Neural cell (in vitro differentiated cells): Measurements from ENCODE around the gene ARPC3. TPM values are rescaled to one million over a fixed set of nuclear protein-coding genes. Genes with fewer than 3 reads are reported as not detected.
A peak's percentile ranks its signal among the peaks of the same experiment; 100 is the strongest.

Experiments
- H2AFZ ChIP-seq: fragments of 200-600, 300-800 bp; sonication (generic), shearing (Covaris generic); 2 replicates; pipeline ENCODE4 v1.6.0; 2014; ENCODE audit warnings: low read depth, mild to moderate bottlenecking, antibody characterized with exemption, low read length, moderate library complexity
- H3F3A ChIP-seq: fragments of 200-600 bp; shearing (Covaris generic); 2 replicates; pipeline ENCODE4 v1.6.1; 2016; ENCODE audit warnings: mild to moderate bottlenecking, moderate library complexity, mixed read lengths, antibody characterized with exemption, low read length; ENCODE audit not compliant: insufficient read depth, poor library complexity, severe bottlenecking
- H3K27ac ChIP-seq: fragments of 200-600, 300-800 bp; sonication (generic), shearing (Covaris generic); 2 replicates; pipeline ENCODE4 v1.5.1; 2014; ENCODE audit warnings: mild to moderate bottlenecking, low read length, moderate library complexity
- H3K27me3 ChIP-seq: fragments of 300-800, 200-600 bp; sonication (generic), shearing (Covaris generic); 2 replicates; pipeline ENCODE4 v1.6.0; 2014; ENCODE audit warnings: mild to moderate bottlenecking, low read depth, low read length, moderate library complexity; ENCODE audit not compliant: insufficient read depth
- H3K36me3 ChIP-seq: fragments of 300-800, 200-600 bp; sonication (generic), shearing (Covaris generic); 2 replicates; pipeline ENCODE4 v1.5.1; 2014; ENCODE audit warnings: mild to moderate bottlenecking, antibody characterized with exemption, low read length, moderate library complexity; ENCODE audit not compliant: insufficient read depth
- H3K4me2 ChIP-seq: fragments of 300-800, 200-600 bp; sonication (generic), shearing (Covaris generic); 2 replicates; pipeline ENCODE4 v1.6.0; 2014; ENCODE audit warnings: mild to moderate bottlenecking, low read length
- H3K4me3 ChIP-seq: fragments of 300-800, 200-600 bp; sonication (generic), shearing (Covaris generic); 2 replicates; pipeline ENCODE4 v1.5.1; 2014; ENCODE audit warnings: mild to moderate bottlenecking, low read length, moderate library complexity
- H3K79me2 ChIP-seq: fragments of 200-600 bp; shearing (Covaris generic); replicated peaks from 2 replicates; pipeline ENCODE4 v1.6.0; 2014; ENCODE audit warnings: mild to moderate bottlenecking, low read length, moderate library complexity; ENCODE audit not compliant: insufficient read depth
- H3K9ac ChIP-seq: fragments of 300-800, 200-600 bp; sonication (generic), shearing (Covaris generic); 2 replicates; pipeline ENCODE4 v1.6.1; 2016; ENCODE audit warnings: mild to moderate bottlenecking, low read length, mixed read lengths
- H3K9me2 ChIP-seq: fragments of 200-600 bp; shearing (Covaris generic); 2 replicates; pipeline ENCODE4 v1.6.1; 2016; ENCODE audit warnings: mild to moderate bottlenecking, low read length, mixed read lengths; ENCODE audit not compliant: insufficient read depth
- H3K9me3 ChIP-seq: fragments of 200-600, 300-800 bp; sonication (generic), shearing (Covaris generic); 2 replicates; pipeline ENCODE4 v1.6.1; 2016; ENCODE audit warnings: mild to moderate bottlenecking, mixed run types, low read length, moderate library complexity, mixed read lengths
- H4K20me1 ChIP-seq: fragments of 200-600 bp; shearing (Covaris generic); 2 replicates; pipeline ENCODE4 v1.6.1; 2016; ENCODE audit warnings: mild to moderate bottlenecking, mixed run types; ENCODE audit not compliant: insufficient read depth
- EP300 ChIP-seq: fragments of 450-650 bp; conservative IDR thresholded peaks from 2 replicates; pipeline ENCODE4 v1.6.1; 2014; ENCODE audit warnings: antibody characterized with exemption, mild to moderate bottlenecking, moderate library complexity; ENCODE audit not compliant: poor library complexity, severe bottlenecking
- EZH2 ChIP-seq: fragments of 200-600, 300-800 bp; shearing (Covaris generic), sonication (generic); IDR thresholded peaks from 2 replicates; pipeline ENCODE4 v1.6.1; 2014; ENCODE audit warnings: antibody characterized with exemption, low read length, borderline replicate concordance, mild to moderate bottlenecking; ENCODE audit not compliant: insufficient read depth, poor library complexity, severe bottlenecking
- MXI1 ChIP-seq: fragments of 450-650 bp; conservative IDR thresholded peaks from 2 replicates; pipeline ENCODE4 v1.6.1; 2014; ENCODE audit warnings: antibody characterized with exemption, mild to moderate bottlenecking; ENCODE audit not compliant: poor library complexity, severe bottlenecking
- POLR2AphosphoS5 ChIP-seq: IDR thresholded peaks from 2 replicates; pipeline ENCODE4 v1.6.1; 2012
- RAD21 ChIP-seq: fragments of 450-650 bp; conservative IDR thresholded peaks from 2 replicates; pipeline ENCODE4 v1.6.1; 2014; ENCODE audit warnings: antibody characterized with exemption, mild to moderate bottlenecking, moderate library complexity
- SMC3 ChIP-seq: fragments of 450-650 bp; conservative IDR thresholded peaks from 2 replicates; pipeline ENCODE4 v1.6.1; 2014; ENCODE audit warnings: antibody characterized with exemption, mild to moderate bottlenecking, moderate library complexity; ENCODE audit not compliant: poor library complexity
- TAF1 ChIP-seq: IDR thresholded peaks from 2 replicates; pipeline ENCODE4 v1.6.1; 2012; ENCODE audit warnings: low read depth
- polyA plus RNA-seq: library from polyadenylated mRNA; depleted of rRNA; stranded (reverse); fragments of >200 nt; gene quantifications from 2 replicates; pipeline ENCODE4 v1.2.3, GENCODE V29; 2014
- TF ChIP-seq, protein P1 (sequence below): IDR thresholded peaks from 2 replicates; pipeline ENCODE4 v1.6.1; 2012; ENCODE audit warnings: borderline replicate concordance
- TF ChIP-seq, protein P2 (sequence below): fragments of 450-650 bp; IDR thresholded peaks from 2 replicates; pipeline ENCODE4 v1.5.1; 2014; ENCODE audit warnings: antibody characterized with exemption, mild to moderate bottlenecking, moderate library complexity; ENCODE audit not compliant: poor library complexity, severe bottlenecking

Gene ARPC3
- polyA plus RNA-seq, 1 donor from 2014 or later, result 897 TPM

DNA sequence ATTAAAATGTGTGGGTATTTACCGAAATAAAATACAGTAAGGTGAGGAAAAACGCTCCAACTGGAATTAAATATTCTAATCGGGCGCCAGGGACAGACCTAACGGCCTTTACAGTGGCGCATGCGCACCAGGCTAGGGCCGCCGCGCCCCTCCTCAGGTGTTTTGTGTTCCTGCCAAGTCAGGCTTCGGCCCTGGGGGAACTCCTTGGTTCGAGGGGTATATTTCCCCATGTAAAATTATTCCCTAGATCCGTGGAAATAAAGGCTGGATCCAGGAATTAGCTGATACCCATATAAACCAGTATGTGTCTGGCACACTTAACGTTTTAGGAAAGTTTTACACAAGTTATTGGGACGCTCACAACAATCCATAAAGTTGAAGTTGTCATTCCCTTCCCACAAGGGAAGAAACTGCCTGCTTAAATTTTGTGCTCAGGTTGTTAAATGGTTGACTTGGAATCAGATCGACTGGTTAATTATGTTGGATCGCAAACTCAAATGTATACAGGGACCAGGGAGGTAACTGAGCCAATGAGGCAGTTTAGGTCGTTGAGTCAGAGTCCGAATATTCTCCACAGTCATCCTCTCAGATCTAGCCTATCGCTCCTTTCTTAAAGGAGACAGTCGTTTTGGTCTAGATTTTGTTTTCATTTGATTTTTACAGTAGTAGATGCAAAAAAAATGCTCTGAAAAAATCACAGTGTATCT is 46.0 kb downstream of the ARPC3 start:
- Histone ChIP-seq H3K4me3 (peak overlapping the region; percentile 89), H3K79me2 (peaks cover 17% of the 10 kb centered on the region), H3K36me3 (no peaks in the 10 kb centered on the region), H3K9me3 (no peaks in the 10 kb centered on the region), H3K27ac (peak overlapping the region; percentile 97), H3K9me2 (no peaks in the 10 kb centered on the region), H4K20me1 (no peaks in the 10 kb centered on the region), H3K9ac (peak overlapping the region; percentile 87), H3F3A (peaks cover 3% of the 10 kb centered on the region), H2AFZ (peak overlapping the region; percentile 98), H3K4me2 (peak overlapping the region; percentile 97), H3K27me3 (no peaks in the 10 kb centered on the region)
- TF ChIP-seq, protein P1, sequence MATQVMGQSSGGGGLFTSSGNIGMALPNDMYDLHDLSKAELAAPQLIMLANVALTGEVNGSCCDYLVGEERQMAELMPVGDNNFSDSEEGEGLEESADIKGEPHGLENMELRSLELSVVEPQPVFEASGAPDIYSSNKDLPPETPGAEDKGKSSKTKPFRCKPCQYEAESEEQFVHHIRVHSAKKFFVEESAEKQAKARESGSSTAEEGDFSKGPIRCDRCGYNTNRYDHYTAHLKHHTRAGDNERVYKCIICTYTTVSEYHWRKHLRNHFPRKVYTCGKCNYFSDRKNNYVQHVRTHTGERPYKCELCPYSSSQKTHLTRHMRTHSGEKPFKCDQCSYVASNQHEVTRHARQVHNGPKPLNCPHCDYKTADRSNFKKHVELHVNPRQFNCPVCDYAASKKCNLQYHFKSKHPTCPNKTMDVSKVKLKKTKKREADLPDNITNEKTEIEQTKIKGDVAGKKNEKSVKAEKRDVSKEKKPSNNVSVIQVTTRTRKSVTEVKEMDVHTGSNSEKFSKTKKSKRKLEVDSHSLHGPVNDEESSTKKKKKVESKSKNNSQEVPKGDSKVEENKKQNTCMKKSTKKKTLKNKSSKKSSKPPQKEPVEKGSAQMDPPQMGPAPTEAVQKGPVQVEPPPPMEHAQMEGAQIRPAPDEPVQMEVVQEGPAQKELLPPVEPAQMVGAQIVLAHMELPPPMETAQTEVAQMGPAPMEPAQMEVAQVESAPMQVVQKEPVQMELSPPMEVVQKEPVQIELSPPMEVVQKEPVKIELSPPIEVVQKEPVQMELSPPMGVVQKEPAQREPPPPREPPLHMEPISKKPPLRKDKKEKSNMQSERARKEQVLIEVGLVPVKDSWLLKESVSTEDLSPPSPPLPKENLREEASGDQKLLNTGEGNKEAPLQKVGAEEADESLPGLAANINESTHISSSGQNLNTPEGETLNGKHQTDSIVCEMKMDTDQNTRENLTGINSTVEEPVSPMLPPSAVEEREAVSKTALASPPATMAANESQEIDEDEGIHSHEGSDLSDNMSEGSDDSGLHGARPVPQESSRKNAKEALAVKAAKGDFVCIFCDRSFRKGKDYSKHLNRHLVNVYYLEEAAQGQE, result no peak
- no peak for TF ChIP-seq POLR2AphosphoS5
- no peak for TF ChIP-seq SMC3
- no peak for TF ChIP-seq RAD21
- TF ChIP-seq EZH2, result no peak
- TF ChIP-seq, protein P2, sequence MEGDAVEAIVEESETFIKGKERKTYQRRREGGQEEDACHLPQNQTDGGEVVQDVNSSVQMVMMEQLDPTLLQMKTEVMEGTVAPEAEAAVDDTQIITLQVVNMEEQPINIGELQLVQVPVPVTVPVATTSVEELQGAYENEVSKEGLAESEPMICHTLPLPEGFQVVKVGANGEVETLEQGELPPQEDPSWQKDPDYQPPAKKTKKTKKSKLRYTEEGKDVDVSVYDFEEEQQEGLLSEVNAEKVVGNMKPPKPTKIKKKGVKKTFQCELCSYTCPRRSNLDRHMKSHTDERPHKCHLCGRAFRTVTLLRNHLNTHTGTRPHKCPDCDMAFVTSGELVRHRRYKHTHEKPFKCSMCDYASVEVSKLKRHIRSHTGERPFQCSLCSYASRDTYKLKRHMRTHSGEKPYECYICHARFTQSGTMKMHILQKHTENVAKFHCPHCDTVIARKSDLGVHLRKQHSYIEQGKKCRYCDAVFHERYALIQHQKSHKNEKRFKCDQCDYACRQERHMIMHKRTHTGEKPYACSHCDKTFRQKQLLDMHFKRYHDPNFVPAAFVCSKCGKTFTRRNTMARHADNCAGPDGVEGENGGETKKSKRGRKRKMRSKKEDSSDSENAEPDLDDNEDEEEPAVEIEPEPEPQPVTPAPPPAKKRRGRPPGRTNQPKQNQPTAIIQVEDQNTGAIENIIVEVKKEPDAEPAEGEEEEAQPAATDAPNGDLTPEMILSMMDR, result no peak
- no peak for TF ChIP-seq EP300
- TF ChIP-seq MXI1, result no peak
- TF ChIP-seq TAF1, result no peak

DNA sequence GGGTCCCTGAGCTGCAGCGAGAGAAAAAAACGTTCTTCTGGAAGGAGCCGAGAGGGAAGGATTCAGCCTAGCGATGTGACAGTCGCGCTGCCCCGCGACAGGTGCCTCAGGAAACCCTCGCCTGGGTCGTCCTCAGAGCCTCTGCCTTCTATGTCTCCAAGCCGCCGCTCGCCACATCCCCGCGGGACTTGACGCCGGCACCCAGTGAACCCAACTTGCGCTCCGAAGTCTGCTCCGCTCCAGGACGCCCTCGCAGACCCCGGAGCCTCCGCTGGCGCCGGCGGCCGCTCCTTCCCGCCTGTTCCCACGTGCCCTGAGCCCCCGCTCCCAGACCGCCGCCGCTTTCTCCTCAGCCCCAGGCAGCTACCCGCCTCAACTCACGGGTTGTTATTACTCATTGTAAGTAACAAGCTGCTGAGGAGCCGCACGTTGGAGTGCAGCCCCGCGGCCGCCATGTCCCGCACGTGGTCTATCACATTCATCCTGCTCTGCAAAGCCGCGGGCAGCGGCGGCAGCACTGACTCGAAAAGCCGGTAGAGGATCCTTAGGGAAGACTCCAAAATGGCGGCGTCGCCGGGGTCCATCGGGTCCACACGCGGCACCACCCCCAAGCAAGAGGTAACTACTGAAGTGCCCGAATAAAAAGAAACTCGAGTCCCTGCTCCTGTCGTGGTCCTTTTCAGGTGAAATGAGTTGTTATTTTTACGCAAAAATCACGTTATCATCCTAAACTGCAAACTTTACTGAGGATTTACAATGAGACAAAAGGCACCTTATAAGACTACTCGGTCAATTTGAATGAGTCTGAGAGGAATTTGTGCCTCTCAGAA is 46.8 kb downstream of the ARPC3 start, which contains the start of gene ANAPC7:
Gene ANAPC7 (minus strand): TSS at position 563 of the 830 bp plus-strand sequence. CDS start 81 bp downstream, at position 482.
- Histone ChIP-seq H3K79me2 (peaks cover 17% of the 10 kb centered on the region), H3K9me3 (no peaks in the 10 kb centered on the region), H3K27ac (peak within 1 kb of the TSS; percentile 97), H2AFZ (peak within 1 kb of the TSS; percentile 98), H3K4me2 (peak within 1 kb of the TSS; percentile 97), H3K9ac (peak within 1 kb of the TSS; percentile 87), H4K20me1 (no peaks in the 10 kb centered on the region), H3K36me3 (no peaks in the 10 kb centered on the region), H3K9me2 (no peaks in the 10 kb centered on the region), H3F3A (peaks cover 3% of the 10 kb centered on the region), H3K4me3 (peak within 1 kb of the TSS; percentile 89), H3K27me3 (no peaks in the 10 kb centered on the region)
- peak; percentile 42 for TF ChIP-seq SMC3
- TF ChIP-seq MXI1, result peak; percentile 100
- TF ChIP-seq, protein P1, result no peak
- peak; percentile 54 for TF ChIP-seq RAD21
- TF ChIP-seq EZH2, result no peak
- TF ChIP-seq EP300, result no peak
- peak; percentile 76 for TF ChIP-seq POLR2AphosphoS5
- TF ChIP-seq, protein P2, result peak; percentile 59
- TF ChIP-seq TAF1, result peak; percentile 75
